ENCODE data around the gene BAG3. TPM values are rescaled to one million over a fixed set of nuclear protein-coding genes. Genes with fewer than 3 reads are reported as not detected.
A peak's percentile ranks its signal among the peaks of the same experiment; 100 is the strongest.

The BAG3 gene
- total and polyA plus RNA-seq, 9 of the 15 experiments (the other 6 are each of a cell fraction or from before 2014, with no cell fraction given) = 2.6 to 27.4 (median 7.2) TPM

- TF ChIP-seq FOS (IDR thresholded peaks at IDR 0.05; ENCODE audit: extremely low read depth, insufficient read length) = no peak
- no peak for TF ChIP-seq ZNF282 (CRISPR knock-in tag; IDR thresholded peaks at IDR 0.05)
- no peak for TF ChIP-seq TAF1 (IDR thresholded peaks at IDR 0.05; ENCODE audit: control insufficient read depth, extremely low read depth, insufficient read depth, low read length, severe bottlenecking)
- no peak for TF ChIP-seq MCM2 (IDR thresholded peaks at IDR 0.05; ENCODE audit: low read depth)
- TF ChIP-seq ZNF668 (CRISPR knock-in tag; IDR thresholded peaks at IDR 0.05) = peak; percentile 73; the same call in 1 of the 2 replicates
- no peak for TF ChIP-seq GATAD2B (IDR thresholded peaks at IDR 0.05; ENCODE audit: borderline replicate concordance)
- TF ChIP-seq TBL1XR1 (IDR thresholded peaks at IDR 0.05; ENCODE audit: low read length in 2 of 2) = no peak
- TF ChIP-seq FOXK2 (conservative IDR thresholded peaks at IDR 0.05 in 1 of 2, IDR thresholded peaks at IDR 0.05 in 1 of 2; ENCODE audit: low read depth in 2 of 2) = no peak
- TF ChIP-seq DDX20 (tag; IDR thresholded peaks at IDR 0.05; ENCODE audit: low read depth) = peak; percentile 90
- no peak for TF ChIP-seq TEAD4 (IDR thresholded peaks at IDR 0.05; ENCODE audit: low read length)
- TF ChIP-seq TEAD4 (CRISPR knock-in tag; IDR thresholded peaks at IDR 0.05; ENCODE audit: borderline replicate concordance) = no peak
- no peak for TF ChIP-seq CBFA2T3 (IDR thresholded peaks at IDR 0.05)
- TF ChIP-seq U2AF1 (optimal IDR thresholded peaks at IDR 0.05; ENCODE audit: low read depth, low read length) = no peak
- TF ChIP-seq HDGF (IDR thresholded peaks at IDR 0.05) = no peak
- no peak for TF ChIP-seq ZMIZ1 (IDR thresholded peaks at IDR 0.05; ENCODE audit: low read depth in 2 of 2, low read length in 2 of 2)
- TF ChIP-seq ZNF316 (IDR thresholded peaks at IDR 0.05) = no peak
- TF ChIP-seq NR2C2 (CRISPR knock-in tag; IDR thresholded peaks at IDR 0.05) = no peak
- TF ChIP-seq NR2C2 (tag; IDR thresholded peaks at IDR 0.05) = peak; percentile 70
- peak; percentile 73 to 74 for TF ChIP-seq RAD21 (CRISPR knock-in tag; conservative IDR thresholded peaks at IDR 0.05 in 1 of 2, IDR thresholded peaks at IDR 0.05 in 1 of 2)
- peak; percentile 97 for TF ChIP-seq SMAD3 (CRISPR knock-in tag; conservative IDR thresholded peaks at IDR 0.05)
- TF ChIP-seq KLF13 (tag; IDR thresholded peaks at IDR 0.05; ENCODE audit: borderline replicate concordance, low read depth) = peak; percentile 75
- TF ChIP-seq RBFOX2 (IDR thresholded peaks at IDR 0.05; ENCODE audit: low read depth, low read length) = no peak
- no peak for TF ChIP-seq CEBPG (CRISPR knock-in tag; IDR thresholded peaks at IDR 0.05)
- peak in 1 of 2 experiments; percentile 43; a peak in 3 of 4 replicates for TF ChIP-seq CEBPG (tag; conservative IDR thresholded peaks at IDR 0.05 in 1 of 2, IDR thresholded peaks at IDR 0.05 in 1 of 2)
- peak; percentile 74; the same call in 1 of the 2 replicates for TF ChIP-seq ZNF76 (CRISPR knock-in tag; IDR thresholded peaks at IDR 0.05; ENCODE audit: borderline replicate concordance)
- TF ChIP-seq MLX (CRISPR knock-in tag; conservative IDR thresholded peaks at IDR 0.05) = no peak
Measured at GRCh38 chr10:119688033-119688508, 36.9 kb downstream of the BAG3 start (continued).
